22Rv1 (cell line): ENCODE data around the gene TRIM38.
"Not testable (repeated sequence)": the region's sequence is repeated elsewhere in the genome, so short reads cannot be mapped to it uniquely, and the experiment has no call there.

Experiments
- H3K27ac ChIP-seq: fragments of 450-650 bp; 2 replicates; pipeline ENCODE4 v1.5.1; 2017
- ZFX ChIP-seq: fragments of 450-650 bp; IDR thresholded peaks from 2 replicates; pipeline ENCODE4 v1.6.1; 2017; ENCODE audit warnings: antibody characterized with exemption, borderline replicate concordance
- TF ChIP-seq, protein P1 (sequence below): fragments of 450-650 bp; IDR thresholded peaks from 2 replicates; pipeline ENCODE4 v1.5.1; 2017; ENCODE audit warnings: mild to moderate bottlenecking

TRIM38 gene

DNA sequence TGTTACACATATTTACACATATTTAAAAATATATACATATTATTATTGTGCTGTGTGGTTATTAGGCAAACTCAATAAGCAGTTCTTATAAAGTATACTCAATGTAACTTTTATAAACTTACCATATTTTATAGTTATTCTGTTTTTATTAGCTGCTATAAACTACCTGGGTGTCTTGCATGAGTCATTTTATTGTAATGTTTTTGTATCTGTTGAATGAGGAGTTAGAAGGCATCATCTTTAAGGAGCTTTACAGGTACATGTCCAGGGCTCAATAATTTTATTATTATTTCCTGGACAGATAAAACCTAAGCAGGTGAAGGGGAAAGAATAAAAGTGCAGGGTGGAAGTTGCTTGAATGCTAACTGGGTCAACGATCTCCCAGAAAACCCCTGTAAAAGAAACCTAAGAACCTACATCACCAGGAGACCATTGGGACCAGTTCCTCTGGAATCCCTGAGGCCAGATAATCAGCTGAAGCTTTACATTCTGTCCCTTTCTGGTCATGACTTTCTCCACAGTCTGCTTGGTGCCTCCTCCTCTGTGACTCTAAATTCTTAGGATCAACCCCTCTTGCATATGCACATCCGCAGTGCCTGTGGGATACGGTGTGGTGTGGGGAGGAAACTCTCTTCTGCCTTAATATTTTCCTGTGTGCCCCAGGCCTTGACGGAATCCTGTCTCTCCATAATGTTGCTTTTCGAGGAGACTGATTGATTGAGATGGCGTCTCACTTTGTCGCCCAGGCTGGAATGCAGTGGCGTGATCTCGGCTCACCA is 38.0 kb downstream of the TRIM38 start:
- H3K27ac ChIP-seq = no peak overlapping the region
- TF ChIP-seq ZFX = no peak

DNA sequence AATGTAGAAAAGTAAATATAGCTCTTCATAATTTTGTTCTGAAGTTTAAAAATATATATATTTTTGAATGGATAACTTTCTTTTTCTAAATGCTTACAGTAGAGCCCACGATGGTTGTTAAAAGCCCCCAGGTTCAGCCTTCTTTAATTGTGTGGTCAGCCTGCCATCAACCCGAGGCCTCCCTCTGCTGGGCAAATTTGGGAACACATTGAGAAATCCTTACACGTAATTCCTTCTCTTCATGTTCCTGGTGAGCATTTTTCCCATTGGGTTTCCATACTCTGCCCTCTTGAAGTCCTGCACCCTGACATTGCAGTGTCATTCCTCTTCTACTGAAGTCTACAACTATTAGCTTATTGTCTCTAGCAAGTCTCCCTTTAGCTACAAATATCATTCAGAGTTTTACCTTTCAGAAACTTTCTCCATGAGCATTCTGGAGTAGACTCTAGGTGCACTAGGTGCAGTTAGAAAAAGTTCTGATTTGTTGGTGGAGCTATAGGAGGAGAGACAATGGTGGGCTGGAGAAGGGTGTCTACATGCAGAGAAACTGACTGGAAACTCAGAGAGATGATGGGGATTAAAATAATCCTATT is 40.6 kb downstream of the TRIM38 start:
- H3K27ac ChIP-seq = no peak overlapping the region
- TF ChIP-seq, protein P1, sequence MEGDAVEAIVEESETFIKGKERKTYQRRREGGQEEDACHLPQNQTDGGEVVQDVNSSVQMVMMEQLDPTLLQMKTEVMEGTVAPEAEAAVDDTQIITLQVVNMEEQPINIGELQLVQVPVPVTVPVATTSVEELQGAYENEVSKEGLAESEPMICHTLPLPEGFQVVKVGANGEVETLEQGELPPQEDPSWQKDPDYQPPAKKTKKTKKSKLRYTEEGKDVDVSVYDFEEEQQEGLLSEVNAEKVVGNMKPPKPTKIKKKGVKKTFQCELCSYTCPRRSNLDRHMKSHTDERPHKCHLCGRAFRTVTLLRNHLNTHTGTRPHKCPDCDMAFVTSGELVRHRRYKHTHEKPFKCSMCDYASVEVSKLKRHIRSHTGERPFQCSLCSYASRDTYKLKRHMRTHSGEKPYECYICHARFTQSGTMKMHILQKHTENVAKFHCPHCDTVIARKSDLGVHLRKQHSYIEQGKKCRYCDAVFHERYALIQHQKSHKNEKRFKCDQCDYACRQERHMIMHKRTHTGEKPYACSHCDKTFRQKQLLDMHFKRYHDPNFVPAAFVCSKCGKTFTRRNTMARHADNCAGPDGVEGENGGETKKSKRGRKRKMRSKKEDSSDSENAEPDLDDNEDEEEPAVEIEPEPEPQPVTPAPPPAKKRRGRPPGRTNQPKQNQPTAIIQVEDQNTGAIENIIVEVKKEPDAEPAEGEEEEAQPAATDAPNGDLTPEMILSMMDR = peak; percentile 93
- TF ChIP-seq ZFX = no peak

DNA sequence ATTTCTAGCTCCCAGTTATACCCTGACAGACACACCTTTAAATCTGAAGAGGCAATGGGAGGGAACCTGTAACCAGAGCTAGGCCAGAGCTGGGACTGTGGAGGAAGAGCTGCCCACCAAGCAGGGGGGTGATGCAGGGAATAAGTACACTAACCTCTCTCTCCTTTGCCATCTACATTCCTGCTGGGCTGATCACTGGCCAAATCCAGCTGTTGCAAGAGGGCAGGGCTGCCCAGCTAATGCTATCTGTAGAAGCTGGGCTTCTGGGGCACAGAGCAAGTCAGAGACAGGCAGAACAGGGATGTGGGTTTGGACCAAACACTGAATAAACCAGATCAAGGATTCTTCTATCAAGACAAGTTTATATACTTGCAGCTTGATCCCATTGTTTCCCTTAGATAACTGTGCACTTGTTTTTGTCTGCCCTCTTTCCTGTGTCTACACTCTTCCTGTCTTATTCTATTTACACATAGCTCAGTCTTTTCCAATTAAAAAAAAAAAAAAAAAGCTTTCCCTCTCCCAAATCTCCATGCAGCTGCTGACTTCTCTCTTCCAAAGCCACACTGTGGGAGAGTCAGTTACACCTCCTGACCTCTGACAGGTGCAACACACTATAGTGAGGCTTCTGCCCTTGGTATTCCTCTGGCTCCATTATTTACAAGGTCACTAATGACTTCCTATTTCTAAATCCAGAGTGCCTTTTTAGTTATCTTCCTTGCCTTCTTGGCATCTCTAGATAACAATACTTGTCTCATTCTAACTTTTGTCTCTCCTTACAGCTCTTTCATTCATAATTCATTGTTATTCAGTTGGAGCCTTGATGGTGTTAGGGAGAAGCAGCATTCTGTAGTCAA is 43.7 kb downstream of the TRIM38 start:
- TF ChIP-seq ZFX = no peak
- TF ChIP-seq, protein P1 = no peak

DNA sequence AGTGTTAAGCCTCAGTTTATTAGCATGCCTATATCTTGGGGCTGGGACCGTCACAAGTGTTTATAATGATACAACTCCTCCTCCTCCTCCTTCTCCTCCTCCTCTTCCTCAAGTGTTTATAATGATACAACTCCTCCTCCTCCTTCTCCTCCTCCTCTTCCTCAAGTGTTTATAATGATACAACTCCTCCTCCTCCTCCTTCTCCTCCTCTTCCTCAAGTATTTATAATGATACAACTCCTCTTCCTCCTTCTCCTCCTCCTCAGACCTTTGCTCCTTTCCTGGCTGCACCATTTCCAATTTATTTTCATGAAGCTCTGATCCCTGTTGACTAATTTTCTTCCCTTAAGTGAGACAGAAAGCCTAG is 44.3 kb downstream of the TRIM38 start:
- not testable (repeated sequence) for H3K27ac ChIP-seq

More for the DNA sequence above, 43.7 kb downstream of the TRIM38 start:
- no peak overlapping the region for H3K27ac ChIP-seq

DNA sequence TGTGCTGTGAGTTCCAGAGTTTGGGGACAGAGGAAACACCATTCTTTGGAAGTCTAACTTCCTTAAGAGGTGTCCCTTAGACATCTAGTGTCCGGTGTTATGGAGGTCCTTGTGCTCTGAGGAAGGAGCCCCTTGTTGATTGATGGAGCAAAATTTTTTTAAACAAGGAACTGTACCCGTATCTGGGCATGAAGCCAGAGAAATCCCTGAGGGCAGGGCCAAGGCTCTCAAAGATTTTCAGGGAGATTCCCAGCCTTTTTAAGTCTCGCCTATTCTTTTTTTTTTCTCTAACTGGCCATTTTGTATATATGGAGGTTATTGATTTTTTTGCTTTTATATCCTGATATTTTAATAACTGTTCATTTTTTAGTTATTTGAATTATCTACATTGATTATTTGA is 45.9 kb downstream of the TRIM38 start:
- TF ChIP-seq, protein P1 = no peak
- no peak for TF ChIP-seq ZFX
- no peak overlapping the region for H3K27ac ChIP-seq

DNA sequence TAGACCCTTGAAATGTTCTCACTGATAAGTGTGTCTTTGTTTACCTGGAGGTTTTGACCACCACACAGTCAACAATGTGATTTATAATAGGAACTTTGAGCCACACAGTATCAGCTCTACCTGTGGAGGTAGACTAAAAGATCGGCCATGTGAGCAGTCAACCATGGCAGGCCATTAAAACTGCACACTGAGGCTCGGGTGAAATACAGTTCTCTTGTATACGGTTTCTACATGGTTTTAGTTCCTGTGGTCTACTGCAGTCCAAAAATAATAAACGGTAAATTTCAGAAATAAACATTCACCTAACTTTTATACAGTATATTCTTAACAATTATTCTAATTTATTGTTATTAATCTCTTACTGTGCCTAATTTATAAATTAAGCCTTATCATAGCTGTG is 47.2 kb downstream of the TRIM38 start:
- H3K27ac ChIP-seq = no peak overlapping the region
- TF ChIP-seq ZFX = no peak
- TF ChIP-seq, protein P1 = no peak

DNA sequence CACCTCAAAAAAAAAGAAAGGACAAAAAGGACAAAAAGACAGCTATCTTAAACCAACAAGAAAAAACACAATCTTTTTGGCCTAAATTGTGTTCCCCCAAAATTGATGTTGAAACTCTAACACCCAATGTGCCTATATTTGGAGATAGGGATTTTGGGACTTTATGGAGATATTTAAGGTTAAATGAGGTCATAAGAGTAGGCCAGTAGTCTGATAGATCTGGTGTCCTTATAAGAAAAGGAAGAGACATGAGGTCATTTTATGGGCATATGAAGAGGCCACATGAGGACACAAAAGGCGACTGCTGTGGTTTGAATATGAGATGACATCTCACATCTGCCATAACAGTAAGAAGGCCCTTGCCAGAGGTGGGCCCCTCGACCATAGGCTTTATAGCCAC is 49.5 kb downstream of the TRIM38 start:
- no peak for TF ChIP-seq ZFX
- TF ChIP-seq, protein P1 = no peak
- no peak overlapping the region for H3K27ac ChIP-seq

DNA sequence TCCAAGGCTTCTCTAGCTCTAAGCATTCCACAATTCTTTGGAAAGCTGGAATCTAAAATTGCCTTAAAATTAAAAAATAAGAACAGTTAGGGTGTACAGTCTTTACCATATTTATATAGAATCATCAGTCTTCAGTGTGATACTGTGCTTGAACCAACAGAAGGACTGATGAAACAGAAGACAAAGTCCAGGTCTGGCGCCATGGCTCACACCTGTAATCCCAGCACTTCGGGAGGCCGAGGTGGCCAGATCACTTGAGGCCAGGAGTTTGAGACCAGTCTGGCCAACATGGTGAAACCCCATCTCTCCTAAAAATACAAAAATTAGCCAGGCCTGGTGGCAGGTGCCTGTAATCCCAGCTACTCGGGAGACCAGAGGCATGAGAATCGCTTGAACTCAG is 51.8 kb downstream of the TRIM38 start:
- not testable (repeated sequence) for H3K27ac ChIP-seq
